HTERT RPE-1 (cell line): ENCODE results near the gene ZNF641.

ENCODE experiments used
- in situ Hi-C: fragments of 300-500 bp; cut with MboI; formaldehyde crosslinking; loops from 4 replicates; pipeline ENCODE4 v1.14.3; 2020; ENCODE audit warnings: low sequenced_read_pairs

The ZNF641 gene

DNA sequence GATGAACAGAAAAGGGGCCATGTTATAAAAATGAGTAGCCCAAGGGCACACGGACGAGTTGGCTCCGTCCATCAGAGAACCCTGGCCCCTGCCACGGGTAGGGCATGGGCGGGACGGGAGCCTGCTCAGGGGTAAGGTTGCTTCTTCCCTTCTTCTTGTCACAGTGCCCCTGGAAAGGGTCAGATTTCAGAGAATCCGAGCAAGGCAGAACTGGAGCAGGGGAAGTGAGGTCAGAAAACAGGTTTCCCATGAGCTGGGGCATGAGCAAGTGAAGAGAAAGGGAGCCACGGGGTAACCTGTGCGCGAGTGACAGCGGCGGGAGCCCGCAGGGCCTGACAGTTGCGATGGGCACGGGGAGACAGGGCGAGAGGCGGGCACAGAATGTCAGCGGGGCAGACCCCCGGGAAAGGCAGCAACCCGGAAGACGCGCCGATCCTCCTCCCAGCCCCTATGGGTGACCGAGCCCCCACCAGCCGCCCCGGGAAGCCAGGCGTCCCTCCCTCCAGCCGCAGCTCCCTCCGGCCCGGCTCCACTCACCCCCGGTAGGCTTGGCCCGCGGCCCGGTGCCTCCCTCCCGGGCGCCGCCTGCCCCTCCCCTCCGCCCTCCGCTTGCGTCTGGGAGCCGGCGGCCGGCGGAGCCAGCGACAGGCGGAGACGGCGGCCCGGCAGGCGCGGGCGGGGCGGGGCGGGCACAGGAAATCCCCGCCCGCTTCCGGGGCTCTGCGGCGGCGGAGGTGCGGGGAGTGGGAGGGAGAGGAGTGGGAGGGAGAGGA, at the start of gene ZNF641:
TSS of gene ZNF641 (minus strand) at position 671 of the 773 bp plus-strand sequence. CDS start 2,829 bp downstream, outside the sequence.
- in situ Hi-C loops: no loop called here

GRCh38 chr12:48390026-48390425, 39.3 kb upstream of the ZNF641 start:
- in situ Hi-C loops: no loop called here

DNA sequence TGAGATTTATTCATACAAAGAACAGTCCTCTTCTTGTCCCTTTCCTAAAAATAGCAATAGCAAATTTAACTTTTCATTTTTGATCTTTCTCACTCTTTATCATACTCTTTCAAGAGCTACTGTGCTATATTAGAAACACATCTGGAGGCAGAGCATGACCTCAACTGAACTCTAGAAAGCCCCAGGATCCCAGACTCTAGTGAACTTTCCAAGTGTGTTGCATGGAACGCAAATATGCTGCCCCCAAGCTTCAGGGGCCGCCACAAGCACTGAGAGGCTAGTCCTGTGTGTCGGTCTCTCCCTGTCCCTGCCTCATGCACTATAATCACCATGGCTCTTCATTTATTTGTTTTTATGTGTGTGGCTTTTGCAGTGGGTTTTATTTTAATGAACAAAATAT, 38.7 kb upstream of the ZNF641 start:
- in situ Hi-C loops: no loop called here

GRCh38 chr12:48388938-48389337, 38.2 kb upstream of the ZNF641 start:
- in situ Hi-C loops: no loop called here

DNA sequence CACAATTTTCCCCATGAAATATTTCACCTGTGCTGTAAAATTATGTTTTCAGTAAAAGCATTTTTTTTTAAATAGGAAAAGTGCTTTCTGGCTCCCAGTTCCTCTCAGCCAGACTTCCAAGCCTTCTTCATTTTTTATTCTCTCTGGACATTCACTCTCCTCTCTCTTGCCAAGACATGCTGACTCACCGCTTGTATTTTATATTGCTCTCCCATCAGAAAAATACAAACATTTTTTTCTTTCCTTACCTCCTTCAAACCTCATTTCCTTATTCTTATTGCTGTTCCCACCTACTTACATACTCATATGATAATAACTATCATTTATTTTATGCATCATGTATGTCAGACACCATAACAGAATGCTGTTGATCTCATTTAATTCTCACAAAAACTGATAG, 37.7 kb upstream of the ZNF641 start:
- in situ Hi-C loops: no loop called here

GRCh38 chr12:48380596-48380995, 29.9 kb upstream of the ZNF641 start:
- in situ Hi-C loops: no loop called here

- in situ Hi-C loops: no loop called here
Measured at GRCh38 chr12:48379794-48380193, 29.1 kb upstream of the ZNF641 start.

DNA sequence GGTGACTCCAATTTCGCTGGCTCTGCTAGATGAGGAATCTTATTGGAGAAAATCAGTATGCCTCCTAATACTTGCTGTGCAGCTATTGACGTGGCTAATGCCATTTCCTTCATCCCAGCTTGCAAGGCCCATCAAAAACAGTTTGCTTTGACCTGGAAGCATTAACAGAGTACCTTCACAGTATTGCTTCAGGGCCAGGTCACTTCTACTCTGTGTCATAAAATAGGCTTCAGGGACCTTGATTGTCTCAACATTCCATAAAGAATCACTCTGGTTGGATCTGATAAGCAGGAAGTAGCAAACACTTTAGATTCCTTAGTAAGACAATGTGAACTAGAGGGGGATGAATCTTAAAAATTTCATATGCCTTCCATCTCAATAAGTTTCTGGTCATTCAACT, 26.9 kb upstream of the ZNF641 start:
- in situ Hi-C loops: no loop called here

- in situ Hi-C loops: no loop called here
Measured at GRCh38 chr12:48374164-48374563, 23.4 kb upstream of the ZNF641 start.

GRCh38 chr12:48366131-48366530, 15.4 kb upstream of the ZNF641 start:
- in situ Hi-C loops: no loop called here

GRCh38 chr12:48361664-48362339, 11.1 kb upstream of the ZNF641 start:
- in situ Hi-C loops: no loop called here

GRCh38 chr12:48358937-48359513, 8.3 kb upstream of the ZNF641 start:
- in situ Hi-C loops: no loop called here

DNA sequence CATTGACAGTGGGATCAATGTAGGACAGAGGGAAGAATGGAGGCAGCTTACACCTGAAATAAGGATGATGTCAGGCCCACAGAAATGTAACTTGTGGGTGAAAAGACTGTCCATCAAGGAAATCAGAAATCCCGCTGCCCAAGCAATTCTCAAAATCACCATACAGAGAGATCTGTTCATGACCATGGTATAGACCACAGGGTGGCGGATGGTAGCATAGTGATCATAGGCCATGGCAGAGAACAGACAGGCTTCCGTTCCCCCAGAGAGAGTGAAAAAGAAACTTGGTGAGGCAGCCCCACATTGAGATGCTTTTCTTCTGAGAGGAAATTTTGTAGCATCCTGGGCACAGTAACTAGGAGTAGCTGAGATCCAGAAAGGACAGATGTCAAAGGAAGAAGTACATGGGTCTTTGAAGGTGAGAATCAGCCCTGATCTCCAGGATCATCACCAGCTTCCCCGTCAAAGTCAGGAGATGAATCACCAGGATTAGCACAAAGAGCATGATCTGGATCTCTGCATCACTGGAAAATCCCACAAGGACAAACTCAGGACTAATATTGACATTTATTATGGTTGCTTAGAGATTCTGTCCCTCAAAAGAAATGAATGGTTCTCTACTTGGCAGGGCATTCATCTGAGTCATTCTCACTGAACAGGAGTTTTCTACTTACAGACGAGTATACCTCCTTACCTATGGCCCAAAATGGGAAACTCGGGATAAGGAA, 5.5 kb upstream of the ZNF641 start:
- in situ Hi-C loops: no loop called here

DNA sequence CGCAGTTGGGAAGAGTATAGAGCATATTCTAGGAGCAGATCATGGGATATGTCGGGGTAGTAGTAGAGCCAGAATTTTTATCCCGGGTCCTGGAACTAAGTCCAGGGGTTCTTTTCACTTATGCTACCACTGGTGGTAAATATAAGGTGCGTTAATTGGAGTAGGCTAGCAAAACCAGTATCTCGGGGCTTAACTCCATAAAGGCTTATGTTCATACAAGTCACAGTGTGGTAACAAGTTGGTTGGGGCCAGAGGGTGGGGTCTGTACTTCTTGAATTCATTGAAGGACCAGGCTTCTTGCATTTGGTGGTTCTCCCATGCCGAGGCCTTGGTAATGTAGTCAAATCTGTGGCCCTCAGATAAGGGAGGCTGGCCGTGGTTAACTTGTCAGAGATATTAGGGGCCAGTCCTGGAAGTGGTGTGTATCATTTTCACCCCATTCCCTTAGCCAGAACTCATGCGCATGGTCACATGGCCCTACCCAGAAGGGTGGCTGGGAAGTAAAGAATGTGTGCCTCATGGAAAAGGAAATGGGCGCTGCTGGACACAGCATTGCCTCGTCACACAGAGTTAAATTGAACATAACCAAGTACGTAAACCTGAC, 1.5 kb upstream of the ZNF641 start:
- in situ Hi-C loops: no loop called here

DNA sequence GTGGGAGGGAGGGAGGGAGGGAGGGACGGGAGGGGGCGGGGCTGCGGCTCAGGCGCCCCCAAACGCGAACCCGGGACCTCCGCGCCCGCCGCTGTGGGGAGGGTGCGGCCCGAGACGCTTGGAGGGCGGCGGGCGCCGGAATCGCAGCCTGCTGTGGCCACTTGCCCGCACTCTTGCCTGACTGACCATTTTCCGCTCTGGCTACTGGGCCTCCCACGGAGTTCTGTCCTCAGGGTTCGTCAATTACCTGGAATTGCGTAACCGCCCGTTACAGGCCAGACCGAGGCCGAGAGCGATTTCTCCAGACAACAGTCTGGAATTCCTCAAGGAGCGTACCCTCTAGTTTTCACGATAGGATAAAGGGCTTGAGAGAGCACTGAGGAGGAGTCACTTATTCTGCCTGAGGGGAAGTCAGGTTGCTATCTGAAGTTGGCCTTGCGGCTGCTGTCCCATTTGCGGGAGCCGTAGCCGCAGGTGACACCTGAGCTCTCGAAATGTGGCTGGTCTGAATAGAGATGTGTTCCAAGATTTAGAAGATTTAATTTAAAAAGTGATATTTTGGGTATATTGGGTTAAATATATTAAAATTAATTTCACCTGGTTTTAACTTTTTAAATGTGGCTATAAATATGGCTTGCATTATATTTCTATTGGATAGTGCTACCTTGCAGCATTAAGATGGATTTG, 446 bp upstream of the ZNF641 start:
- in situ Hi-C loops: no loop called here

GRCh38 chr12:48349471-48349870, 1.2 kb downstream of the ZNF641 start:
- in situ Hi-C loops: no loop called here

- in situ Hi-C loops: no loop called here
Measured at GRCh38 chr12:48342980-48343379, 7.7 kb downstream of the ZNF641 start.

DNA sequence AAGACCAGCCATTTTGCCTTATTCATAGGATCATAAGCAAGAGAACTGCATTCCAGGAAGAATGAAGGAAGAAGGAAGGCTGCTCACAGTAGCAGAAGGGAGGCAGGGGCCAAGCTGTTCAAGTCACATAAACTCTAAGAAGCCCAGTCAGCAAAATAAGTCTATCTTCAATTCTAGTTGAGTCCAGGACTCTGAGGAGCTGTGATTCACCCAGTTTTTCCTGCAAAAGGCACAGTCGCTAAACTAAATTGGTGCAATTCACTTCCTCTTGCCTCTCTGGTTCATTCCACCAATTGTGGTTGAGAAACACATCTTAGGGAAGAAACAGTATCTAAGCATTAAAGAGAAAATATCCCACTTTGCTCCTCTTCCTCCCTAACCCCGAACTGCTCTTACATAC, 9.8 kb downstream of the ZNF641 start:
- in situ Hi-C loops: no loop called here

DNA sequence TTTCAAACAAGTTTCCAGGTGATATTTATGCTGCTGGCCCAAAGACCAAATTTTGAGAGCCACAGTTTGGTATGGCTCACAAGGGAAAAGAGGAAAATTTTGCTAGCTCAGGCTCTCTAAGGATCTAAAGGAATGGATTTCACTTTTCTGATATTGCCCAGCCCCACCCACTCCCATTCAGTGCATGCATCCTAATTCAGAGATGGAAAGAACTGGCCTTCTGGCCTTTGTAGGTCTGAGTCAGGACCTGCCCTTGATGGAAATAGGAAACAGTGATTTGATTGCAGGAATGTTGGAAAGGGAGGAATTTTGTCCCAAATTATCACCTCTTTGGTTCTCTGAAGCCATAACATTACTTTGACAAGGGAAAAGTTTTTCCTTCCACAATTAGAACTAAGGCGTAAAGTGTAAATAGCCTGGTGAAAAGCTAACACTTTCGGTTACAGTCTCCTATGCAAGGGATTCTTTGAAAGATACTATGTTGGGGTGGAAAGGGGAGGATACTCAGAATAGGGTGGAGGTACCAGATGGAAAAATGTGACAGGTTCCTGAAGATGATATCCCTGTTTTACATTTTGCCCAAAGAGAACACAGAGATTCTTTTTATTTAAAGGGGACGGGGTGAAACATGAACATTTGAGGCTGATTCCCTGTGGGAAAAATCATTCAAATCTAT, 11.1 kb downstream of the ZNF641 start:
- in situ Hi-C loops: no loop called here

GRCh38 chr12:48336564-48336963, 14.2 kb downstream of the ZNF641 start:
- in situ Hi-C loops: no loop called here
